CD4-positive, alpha-beta T cell treated with Interleukin-12 subunit alpha and Interleukin-12 subunit beta, for 1 hour (primary cell): Measurements from ENCODE around the gene VEGFC.

Source experiments
- DNase-seq: peaks from one replicate; pipeline ENCODE4 v3.0.0-alpha.2; 2020

The VEGFC gene

GRCh38 chr4:176758731-176759130 is 34.0 kb downstream of the VEGFC start:
- DNase-seq = no peak

- no peak for DNase-seq
Measured at GRCh38 chr4:176758323-176758722, 34.4 kb downstream of the VEGFC start.

GRCh38 chr4:176755613-176756012 is 37.1 kb downstream of the VEGFC start:
- DNase-seq = no peak

- no peak for DNase-seq
Measured at GRCh38 chr4:176755001-176755400, 37.7 kb downstream of the VEGFC start.

GRCh38 chr4:176753049-176753448 is 39.7 kb downstream of the VEGFC start:
- DNase-seq = no peak

- DNase-seq = no peak
Measured at GRCh38 chr4:176752191-176752749, 40.5 kb downstream of the VEGFC start.

GRCh38 chr4:176751061-176751460 is 41.7 kb downstream of the VEGFC start:
- no peak for DNase-seq

- DNase-seq = no peak
Measured at GRCh38 chr4:176746846-176747245, 45.9 kb downstream of the VEGFC start.

- no peak for DNase-seq
Measured at GRCh38 chr4:176745902-176746301, 46.8 kb downstream of the VEGFC start.

GRCh38 chr4:176744091-176744490 is 48.6 kb downstream of the VEGFC start:
- DNase-seq = no peak

GRCh38 chr4:176742211-176742610 is 50.5 kb downstream of the VEGFC start:
- DNase-seq = no peak

GRCh38 chr4:176741253-176741652 is 51.5 kb downstream of the VEGFC start:
- no peak for DNase-seq

- DNase-seq = no peak
Measured at GRCh38 chr4:176735300-176735699, 57.4 kb downstream of the VEGFC start.

GRCh38 chr4:176734461-176734860 is 58.3 kb downstream of the VEGFC start:
- no peak for DNase-seq

- DNase-seq = no peak
Measured at GRCh38 chr4:176729489-176729888, 63.2 kb downstream of the VEGFC start.

GRCh38 chr4:176726803-176727202 is 65.9 kb downstream of the VEGFC start:
- DNase-seq = no peak

- DNase-seq = no peak
Measured at GRCh38 chr4:176721459-176721858, 71.3 kb downstream of the VEGFC start.

GRCh38 chr4:176718881-176719280 is 73.8 kb downstream of the VEGFC start:
- DNase-seq = no peak

GRCh38 chr4:176717237-176717636 is 75.5 kb downstream of the VEGFC start:
- no peak for DNase-seq

- no peak for DNase-seq
Measured at GRCh38 chr4:176709417-176709816, 83.3 kb downstream of the VEGFC start.

GRCh38 chr4:176708771-176709311 is 83.9 kb downstream of the VEGFC start:
- DNase-seq = no peak

- DNase-seq = no peak
Measured at GRCh38 chr4:176690716-176691115, 102.0 kb downstream of the VEGFC start.

GRCh38 chr4:176680668-176681180 is 112.0 kb downstream of the VEGFC start:
- no peak for DNase-seq

- DNase-seq = no peak
Measured at GRCh38 chr4:176676901-176677300, 115.8 kb downstream of the VEGFC start.

- no peak for DNase-seq
Measured at GRCh38 chr4:176675810-176676209, 116.9 kb downstream of the VEGFC start.
